Nasal cavity respiratory epithelium epithelial cell of viscerocranial mucosa (primary cell): Measurements from ENCODE around the gene WFDC6. TPM values are rescaled to one million over a fixed set of nuclear protein-coding genes. Genes with fewer than 3 reads are reported as not detected.

Source experiments
- total RNA-seq: library from RNA; depleted of rRNA; stranded (reverse); fragments of >200 nt; gene quantifications from 2 replicates; pipeline ENCODE4 v1.2.3, GENCODE V29; 2014

WFDC6 gene
- total RNA-seq: not detected in 2 replicates

DNA sequence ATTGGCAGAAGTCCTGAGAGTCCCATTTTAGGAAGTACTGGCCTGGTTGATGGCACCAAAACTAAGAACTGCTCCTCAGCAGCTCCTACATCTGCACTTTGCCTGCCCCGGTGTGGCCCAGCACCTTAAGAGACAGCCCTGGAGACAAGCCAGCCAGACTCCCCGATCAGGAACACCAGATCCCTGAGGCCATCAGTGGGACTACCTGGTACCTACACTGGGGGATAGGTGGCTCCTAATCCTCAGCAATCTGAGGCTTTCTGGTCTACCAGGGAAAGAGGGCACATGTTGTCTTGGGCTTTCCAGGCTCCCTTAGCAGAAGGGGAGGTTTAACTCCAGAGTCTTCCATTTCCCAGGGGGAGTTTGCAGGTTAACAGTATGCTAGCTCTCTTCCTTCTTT, at the start of gene WFDC6:
Gene WFDC6 (minus strand): TSS at position 101 of the 400 bp plus-strand sequence. CDS start 75 bp downstream, at position 26.

DNA sequence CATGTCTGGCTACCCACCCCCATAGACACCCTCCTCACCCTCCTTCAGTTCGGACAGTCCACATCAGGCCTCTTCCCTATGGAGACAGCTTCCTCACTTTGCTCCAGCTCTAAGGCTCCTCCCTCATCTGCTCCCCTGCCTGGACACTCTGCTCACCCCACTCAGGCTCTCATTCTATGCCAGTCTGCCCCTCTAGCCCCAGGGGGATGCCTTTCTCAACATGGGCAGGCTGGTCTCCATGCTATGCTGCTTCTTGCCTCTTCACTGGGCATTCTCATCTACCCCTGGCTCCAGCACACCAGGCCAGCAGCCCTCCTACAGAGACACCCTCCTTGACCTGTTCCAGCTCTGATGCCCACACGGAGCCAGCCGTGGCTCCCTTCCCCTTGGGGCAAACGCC, 39.9 kb upstream of the WFDC6 start, which contains the start of gene WFDC8:
Gene WFDC8 (minus strand): TSS at position 101 of the 400 bp plus-strand sequence. CDS start 37 bp downstream, at position 64.

DNA sequence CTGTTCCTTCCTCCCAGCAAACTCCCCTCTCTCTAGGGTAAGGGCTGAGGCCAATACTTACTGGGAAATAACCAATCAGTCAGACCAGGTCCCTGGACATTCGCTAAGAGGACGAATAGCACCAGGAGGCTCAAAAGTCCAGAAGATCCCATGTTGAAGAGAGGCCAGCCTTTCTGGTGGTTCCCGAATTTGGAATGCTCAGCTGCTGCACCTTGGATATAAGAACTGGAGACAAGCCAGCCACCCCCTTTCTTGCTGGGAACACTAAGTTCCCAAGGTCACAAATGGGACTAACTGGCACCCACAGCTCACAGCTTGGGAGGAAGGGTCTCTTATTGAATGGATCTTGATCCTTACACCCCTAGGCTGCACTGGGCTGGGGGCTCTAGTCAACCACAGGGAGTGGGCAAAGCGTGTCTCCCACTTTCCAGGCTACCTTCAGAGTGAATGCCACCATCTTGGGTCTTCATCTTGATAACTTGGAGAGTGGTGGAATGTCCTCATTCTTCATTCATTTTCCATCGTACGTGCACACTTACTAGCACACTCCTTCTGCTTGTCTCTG, 8.0 kb upstream of the WFDC6 start, which contains the start of gene EPPIN:
Gene EPPIN (minus strand): TSS at position 196 of the 565 bp plus-strand sequence. CDS start 44 bp downstream, at position 152.

DNA sequence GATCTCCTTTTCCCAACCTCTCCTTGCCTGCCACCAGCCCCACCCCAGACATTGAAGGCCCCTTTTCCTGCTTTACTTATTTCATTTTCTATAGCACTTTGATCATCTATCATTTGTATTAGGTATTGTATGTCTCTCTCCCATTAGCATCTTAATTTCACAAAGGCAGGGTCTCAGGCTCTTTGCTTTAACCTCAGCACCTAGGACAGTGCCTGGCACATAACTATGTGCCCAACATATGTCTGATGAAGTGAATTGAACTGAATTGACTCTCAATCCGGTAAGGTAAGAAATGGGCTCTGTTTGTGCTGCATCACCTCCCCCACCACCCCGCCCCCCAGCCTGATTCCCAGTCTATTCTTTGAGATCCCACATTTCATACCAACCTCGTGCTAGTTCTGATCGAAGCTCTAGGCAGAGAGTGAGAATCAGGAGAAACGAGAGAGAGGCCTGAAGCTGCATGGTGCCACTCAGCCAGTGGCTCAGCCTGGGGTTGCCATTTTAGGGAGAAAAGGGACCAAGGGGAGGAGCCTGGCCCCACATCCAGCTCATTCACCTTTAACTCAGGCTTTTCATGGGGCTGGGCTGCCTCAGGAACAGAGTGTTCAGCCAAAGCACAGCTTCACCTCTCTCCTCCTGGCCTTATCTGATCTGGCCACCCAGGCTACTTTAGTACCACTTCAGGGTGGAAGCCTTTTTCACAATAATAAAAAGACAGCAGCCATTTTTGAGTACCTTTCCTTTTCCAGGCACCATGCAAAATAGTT, 24.0 kb downstream of the WFDC6 start, which contains the start of gene SPINT3:
Gene SPINT3 (minus strand): TSS at position 476 of the 767 bp plus-strand sequence. CDS start 14 bp downstream, at position 462.

Other genes starting within 250 kb of the WFDC6 start
- gene RBPJL, start 232.6 kb downstream of the WFDC6 start, total RNA-seq: not detected in 2 replicates
- under 0.01 and 0.14 TPM in 2 replicates for gene MATN4, start 231.2 kb downstream of the WFDC6 start, total RNA-seq
- 193 and 303 TPM in 2 replicates for gene SDC4, start 191.1 kb downstream of the WFDC6 start, total RNA-seq
- gene SYS1, start 176.3 kb downstream of the WFDC6 start, total RNA-seq: 17.4 and 22.1 TPM in 2 replicates
- gene TP53TG5, start 161.2 kb downstream of the WFDC6 start, total RNA-seq: not detected in 2 replicates
- 8.3 and 15.4 TPM in 2 replicates for gene DBNDD2, start 131.2 kb downstream of the WFDC6 start, total RNA-seq
- 17.8 and 35.4 TPM in 2 replicates for gene PIGT, start 123.3 kb downstream of the WFDC6 start, total RNA-seq
- 12.0 TPM in 1 of 2 replicates, not detected in the other for gene WFDC2, start 69.7 kb downstream of the WFDC6 start, total RNA-seq
- not detected in 2 replicates for gene SPINT3, start 23.9 kb downstream of the WFDC6 start, total RNA-seq
- not detected in 2 replicates for gene EPPIN, start 7.9 kb upstream of the WFDC6 start, total RNA-seq
- not detected in 2 replicates for gene WFDC8, start 39.8 kb upstream of the WFDC6 start, total RNA-seq
- gene WFDC10A, start 90.3 kb upstream of the WFDC6 start, total RNA-seq: not detected in 2 replicates
- gene WFDC9, start 91.8 kb upstream of the WFDC6 start, total RNA-seq: not detected in 2 replicates
- not detected in 2 replicates for gene WFDC11, start 130.8 kb upstream of the WFDC6 start, total RNA-seq
- not detected in 2 replicates for gene WFDC13, start 162.6 kb upstream of the WFDC6 start, total RNA-seq
- not detected in 2 replicates for gene WFDC10B, start 165.5 kb upstream of the WFDC6 start, total RNA-seq
- not detected in 2 replicates for gene SPINT4, start 182.9 kb upstream of the WFDC6 start, total RNA-seq